Stimulated activated CD4-positive, alpha-beta T cell treated with anti-CD3 and anti-CD28 coated beads, Interleukin-15, amount 100 ng/mL, for 1 hour (primary cell): ENCODE measurements around the gene DRAM2.
"Not testable (repeated sequence)": the region's sequence is repeated elsewhere in the genome, so short reads cannot be mapped to it uniquely, and the experiment has no call there.

Experiments used
- DNase-seq, 2 donors: peaks; one replicate each; pipeline ENCODE4 v3.0.0-alpha.2; 2020; ENCODE audit warnings: low read depth in 1 of 2, low spot score in 1 of 2

Gene DRAM2

DNA sequence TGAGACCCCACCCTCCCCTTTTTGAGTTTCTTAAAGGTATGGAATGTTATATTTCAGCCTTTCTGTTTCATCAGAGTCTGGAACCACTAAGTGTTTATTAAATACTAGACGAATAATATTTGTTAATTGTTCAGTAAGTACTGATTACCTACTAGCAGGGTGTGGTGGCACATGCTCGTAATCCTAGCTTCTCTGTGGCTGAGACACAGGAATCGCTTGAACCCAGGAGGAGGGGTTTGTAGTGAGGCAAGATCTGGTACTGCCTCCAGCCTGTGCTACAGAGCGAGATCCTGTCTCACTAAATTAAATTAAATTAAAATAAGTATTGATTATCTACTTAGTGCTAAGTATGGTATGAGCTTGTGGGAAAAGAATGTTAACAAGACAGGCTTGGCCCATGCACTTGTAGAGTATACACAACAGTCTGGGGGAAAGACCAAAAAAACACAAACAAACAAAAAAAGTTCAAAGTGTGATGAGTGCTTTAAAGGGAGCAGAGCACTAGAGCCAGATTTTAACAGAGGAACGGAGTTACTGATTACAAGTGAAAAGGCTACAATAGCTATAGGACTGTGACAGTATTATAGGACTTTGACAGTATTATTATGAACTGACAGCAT lies 2.6 kb upstream of the DRAM2 start:
- no peak for DNase-seq

DNA sequence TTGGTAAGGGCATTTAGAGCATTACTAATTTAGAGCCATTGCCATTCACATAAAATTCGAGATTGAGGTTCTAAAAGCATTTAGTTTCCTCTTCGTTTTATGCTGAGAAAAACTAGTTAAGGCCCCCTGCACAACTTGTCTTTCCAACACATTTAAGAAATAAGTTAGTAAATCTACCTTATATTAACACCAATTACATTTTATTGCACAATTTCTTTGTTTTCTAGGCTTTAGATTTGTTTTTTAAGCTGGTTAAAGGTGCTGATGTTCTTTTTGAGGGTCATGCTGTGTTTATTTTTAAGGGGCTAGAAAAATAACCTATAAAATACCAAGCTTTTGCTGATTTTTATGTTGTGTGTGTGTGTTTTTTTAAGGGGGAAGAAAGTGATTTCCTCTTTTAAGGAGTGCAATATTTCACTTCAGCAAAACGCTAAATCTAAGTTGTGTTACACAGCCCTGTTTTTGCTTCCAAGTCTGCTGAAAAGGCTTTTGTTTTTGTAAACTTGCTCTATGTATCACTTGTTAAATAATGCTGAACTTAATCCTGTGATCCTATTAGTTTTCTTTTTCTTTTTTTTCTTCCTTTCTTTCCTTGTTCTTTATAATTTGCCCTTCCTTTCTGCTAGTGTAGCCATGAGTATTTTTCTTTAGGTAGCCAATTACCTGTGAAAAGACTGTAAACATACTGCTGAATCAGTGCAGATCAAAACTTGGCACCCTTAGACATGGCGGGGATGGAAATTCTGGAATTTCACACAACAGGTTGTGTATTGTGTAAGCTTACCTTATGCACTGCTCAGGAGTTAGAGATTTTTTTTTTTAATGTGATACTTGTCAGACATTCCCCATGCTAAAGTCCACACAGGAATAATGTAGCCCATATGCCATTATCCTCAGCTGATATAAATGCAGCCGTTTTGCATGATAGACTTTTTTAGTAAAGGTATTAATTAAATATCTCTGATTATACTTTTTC lies 1.6 kb upstream of the DRAM2 start:
- no peak for DNase-seq

GRCh38 chr1:111140680-111140967 lies 731 bp upstream of the DRAM2 start:
- no peak for DNase-seq

GRCh38 chr1:111139324-111139955 lies 453 bp downstream of the DRAM2 start:
- DNase-seq, result no peak

GRCh38 chr1:111133866-111134265 lies 6.0 kb downstream of the DRAM2 start:
- no peak for DNase-seq

- DNase-seq, result no peak
These were observed 8.2 kb downstream of the DRAM2 start for GRCh38 chr1:111131693-111132092.

DNA sequence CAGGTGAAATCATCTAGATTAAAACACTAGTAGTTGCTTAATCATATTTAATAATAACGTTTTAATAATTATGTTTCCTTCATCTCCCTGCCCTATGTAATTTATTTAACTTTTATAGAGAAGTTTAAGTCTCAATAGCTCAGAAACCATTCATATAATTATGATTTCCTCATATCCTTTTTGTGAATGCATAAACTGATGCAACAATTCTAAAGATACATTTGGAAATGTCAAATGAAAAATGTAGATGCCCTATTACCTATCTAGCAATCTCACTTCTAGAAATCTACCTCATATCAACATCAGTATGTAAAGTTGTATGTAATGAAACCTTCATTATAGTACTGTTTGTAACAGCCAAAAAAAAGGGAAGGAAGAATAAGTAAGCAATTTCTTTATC lies 10.5 kb downstream of the DRAM2 start:
- no peak for DNase-seq

GRCh38 chr1:111127923-111128643 lies 11.8 kb downstream of the DRAM2 start:
- no peak for DNase-seq

DNA sequence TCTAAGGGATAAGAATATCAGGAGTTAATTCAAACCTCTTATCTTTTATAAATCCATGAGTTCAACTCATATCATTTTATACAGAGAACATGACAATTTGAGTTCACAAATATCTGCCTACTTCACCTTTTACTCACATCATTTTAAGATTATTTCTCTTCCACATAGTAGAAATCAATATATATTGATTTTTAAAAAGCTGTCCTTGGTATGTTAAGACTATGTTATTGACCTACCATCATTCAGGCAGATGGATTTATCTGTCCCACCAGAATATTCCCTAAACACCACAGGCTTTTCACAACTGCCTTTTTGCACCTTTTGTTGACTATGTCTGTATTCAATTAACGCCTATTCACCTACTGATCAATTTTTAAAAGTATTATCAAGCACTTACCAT lies 13.5 kb downstream of the DRAM2 start:
- DNase-seq, result no peak

- DNase-seq, result no peak
These were observed 23.4 kb downstream of the DRAM2 start for GRCh38 chr1:111116496-111116895.

GRCh38 chr1:111110197-111110899 lies 29.5 kb downstream of the DRAM2 start:
- DNase-seq, result no peak

- DNase-seq, result no peak
These were observed 34.9 kb downstream of the DRAM2 start for GRCh38 chr1:111104981-111105380.

DNA sequence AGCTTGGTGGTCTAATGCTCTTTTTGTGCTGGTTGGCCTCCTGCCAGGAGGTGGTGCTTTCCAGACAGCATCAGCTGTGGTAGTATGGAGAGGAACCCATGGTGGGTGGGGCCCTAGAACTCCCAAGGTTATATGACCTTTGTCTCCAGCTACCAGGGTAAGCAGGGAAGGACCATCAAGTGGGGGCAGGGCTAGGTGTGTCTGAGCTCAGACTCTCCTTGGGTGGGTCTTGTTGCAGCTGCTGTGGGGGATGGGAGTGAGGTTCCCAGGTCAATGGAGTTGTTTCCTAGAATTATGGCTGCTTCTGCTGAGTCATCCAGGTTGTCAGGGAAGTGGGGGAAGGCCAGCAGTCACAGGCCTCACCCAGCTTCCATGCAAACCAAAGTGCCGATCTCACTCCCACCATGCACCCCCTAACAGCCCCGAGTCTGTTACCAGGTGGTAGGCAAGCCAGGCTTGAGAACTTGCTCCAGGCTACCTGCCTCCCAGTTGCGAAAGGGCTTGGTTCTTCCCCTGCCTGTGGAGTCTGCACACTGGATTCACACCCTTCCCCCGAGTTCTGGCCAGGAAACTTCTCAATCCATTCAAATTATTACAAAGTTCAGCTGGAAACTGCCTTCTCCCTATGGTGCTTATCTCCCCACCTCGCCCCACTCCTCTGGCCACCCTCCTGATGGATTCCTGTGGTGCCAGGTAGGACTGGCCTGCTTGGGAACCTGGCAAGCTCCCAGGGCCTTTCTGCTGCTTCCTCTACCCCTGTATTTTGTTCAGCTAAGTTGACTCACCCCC lies 37.8 kb downstream of the DRAM2 start:
- no peak for DNase-seq

DNA sequence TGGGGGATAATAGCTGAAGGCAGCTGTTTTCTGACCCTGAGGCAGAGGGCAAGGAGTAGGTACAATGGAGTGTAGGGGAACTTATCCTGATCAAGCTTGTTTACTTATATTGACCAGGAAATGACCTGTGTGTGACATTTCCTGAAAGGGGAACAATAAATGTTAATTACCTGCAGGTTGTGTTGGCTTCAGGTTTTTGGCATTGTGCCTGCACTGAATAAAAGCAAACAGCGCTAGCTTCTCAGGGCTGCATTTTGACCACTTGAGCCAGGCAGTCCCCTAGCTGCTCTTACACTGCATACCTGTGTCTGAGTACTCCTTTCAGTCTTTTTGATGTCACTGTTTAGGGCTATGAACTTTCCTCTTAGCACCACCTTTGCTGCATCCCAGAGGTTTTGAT lies 40.6 kb downstream of the DRAM2 start:
- DNase-seq, result no peak

- DNase-seq, result no peak
These were observed 42.4 kb downstream of the DRAM2 start for GRCh38 chr1:111097356-111098099.

DNA sequence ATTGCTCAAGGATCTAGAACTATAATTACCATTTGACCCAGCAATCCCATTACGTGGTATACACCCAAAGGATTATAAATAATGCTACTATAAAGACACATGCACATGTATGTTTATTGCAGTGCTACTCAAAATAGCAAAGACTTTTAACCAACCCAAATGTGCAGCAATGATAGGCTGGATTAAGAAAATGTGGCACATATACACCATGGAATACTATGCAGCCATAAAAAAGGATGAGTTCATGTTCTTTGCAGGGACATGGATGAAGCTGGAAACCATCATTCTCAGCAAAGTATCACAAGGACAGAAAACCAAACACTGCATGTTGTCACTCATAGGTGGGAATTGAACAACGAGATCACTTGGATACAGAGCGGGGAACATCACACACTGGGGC lies 44.5 kb downstream of the DRAM2 start:
- DNase-seq, result not testable (repeated sequence)

DNA sequence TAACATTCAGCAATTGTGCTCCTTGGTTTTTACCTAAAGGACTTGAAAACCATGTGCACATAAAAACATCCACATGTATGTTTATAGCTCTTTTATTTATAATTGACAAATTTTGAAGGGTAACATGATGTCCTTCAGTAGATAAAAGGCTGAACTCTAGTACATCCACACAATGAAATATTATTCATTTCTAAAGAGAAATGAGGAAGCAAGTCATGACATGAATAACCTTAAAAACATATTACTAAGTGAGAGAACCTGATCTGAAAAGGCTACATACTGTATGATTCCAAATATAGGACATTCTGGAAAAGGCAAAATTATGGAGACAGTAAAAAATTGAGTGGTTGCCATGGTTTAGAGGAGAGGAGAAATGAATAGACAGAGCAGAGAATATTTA lies 50.3 kb downstream of the DRAM2 start:
- DNase-seq, result no peak

DNA sequence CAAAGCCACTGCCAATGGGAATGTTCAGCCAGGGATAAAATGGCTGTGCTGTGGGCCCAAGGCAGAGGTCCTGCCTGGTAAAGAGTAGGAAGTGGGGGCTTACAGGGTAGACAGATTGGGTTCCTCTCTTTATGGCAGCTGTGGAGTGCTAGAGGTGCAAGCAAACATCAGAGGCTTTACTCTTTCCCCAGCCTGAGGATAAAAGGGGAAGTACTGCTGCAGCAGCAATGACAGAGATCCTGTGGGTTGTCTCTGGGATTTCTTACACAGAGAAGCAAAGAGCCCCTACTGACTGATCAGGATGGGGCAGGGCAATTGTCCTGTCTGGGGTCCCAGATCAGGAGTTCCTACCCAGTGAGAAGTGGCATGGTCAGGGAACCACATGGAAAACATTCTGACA lies 54.2 kb downstream of the DRAM2 start:
- no peak for DNase-seq

DNA sequence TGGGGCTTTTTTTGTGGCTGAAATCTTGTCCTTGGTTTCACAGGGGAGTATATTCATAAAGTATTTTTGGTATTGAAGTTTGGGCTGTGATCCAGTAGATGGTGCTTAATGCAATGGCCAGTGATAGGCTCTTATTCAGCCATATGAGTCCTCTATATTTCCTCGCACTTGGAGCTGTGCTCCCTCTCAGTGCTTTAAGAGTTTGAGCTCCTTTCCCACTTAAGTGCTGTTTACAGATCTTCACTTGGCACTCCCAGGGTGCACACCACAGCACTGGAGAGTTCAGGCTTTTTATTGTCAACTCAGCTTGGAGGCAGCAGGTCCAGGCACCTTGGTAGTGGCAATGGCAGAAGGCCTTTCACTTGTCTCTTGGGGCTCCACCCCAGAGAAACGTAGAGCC lies 54.9 kb downstream of the DRAM2 start:
- no peak for DNase-seq
